Measurements from ENCODE around the gene OR4F15.

DNA sequence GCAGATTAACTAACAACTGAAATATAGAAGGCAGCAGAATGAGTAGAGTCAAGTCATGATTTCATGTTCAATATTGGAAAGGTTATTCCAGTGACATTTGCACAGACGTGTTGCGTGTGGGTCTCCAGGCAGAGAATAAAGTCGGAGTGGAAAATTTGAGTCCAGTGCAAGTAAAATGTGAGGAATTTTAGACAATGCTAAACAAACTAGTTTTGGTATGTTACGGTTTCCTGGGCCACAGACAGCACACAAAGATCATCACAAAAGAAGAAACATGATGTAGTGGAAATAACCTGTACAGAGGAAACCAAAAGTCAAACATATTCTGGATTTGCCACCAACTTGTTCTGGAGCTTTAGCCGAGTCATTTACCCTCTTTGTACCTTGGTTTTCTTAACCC is 8.3 kb upstream of the OR4F15 start:
- TF ChIP-seq CTCF (IDR thresholded peaks at IDR 0.05): no peak
- TF ChIP-seq EZH2 (IDR thresholded peaks at IDR 0.05; ENCODE audit: borderline replicate concordance, insufficient read depth, low read depth, low read length, poor library complexity, severe bottlenecking): no peak
